Measurements from ENCODE around the gene LIMS1. TPM values are rescaled to one million over a fixed set of nuclear protein-coding genes. Genes with fewer than 3 reads are reported as not detected.

Gene LIMS1
- total RNA-seq, 1 experiment from 2014 or later, result 56.2 TPM

- Histone ChIP-seq H3K4me1 (ENCODE audit: control insufficient read depth in 1 of 2, insufficient read depth in 2 of 2, low read length in 2 of 2) (no peaks in the 10 kb centered on the region), H3K9ac (ENCODE audit: low read length) (no peak overlapping the region), H3K4me3 (replicated peaks in 1 of 2; ENCODE audit: low read depth in 1 of 2, low read length in 2 of 2) (no peak overlapping the region), H3K27ac (ENCODE audit: low read depth, low read length) (no peak overlapping the region), H3K27me3 (ENCODE audit: insufficient read depth, low read length) (no peaks in the 10 kb centered on the region), H3K9me2 (ENCODE audit: insufficient read depth) (no peaks in the 10 kb centered on the region), H2AFZ (ENCODE audit: low read depth, low read length, poor library complexity, severe bottlenecking) (no peak overlapping the region), H3K9me3 (ENCODE audit: control insufficient read depth in 1 of 2, insufficient read depth in 1 of 2, low read depth in 1 of 2, low read length in 2 of 2) (no peaks in the 10 kb centered on the region), H3K4me2 (ENCODE audit: low read length) (no peak overlapping the region), H3K79me2 (ENCODE audit: insufficient read depth, low read length) (peaks cover 69% of the 10 kb centered on the region), H4K20me1 (ENCODE audit: insufficient read depth) (no peaks in the 10 kb centered on the region), H3K36me3 (ENCODE audit: control insufficient read depth in 1 of 2, insufficient read depth in 2 of 2, low read length in 2 of 2) (no peaks in the 10 kb centered on the region)
- TF ChIP-seq POLR2A (IDR thresholded peaks at IDR 0.05; ENCODE audit: borderline replicate concordance, extremely low read depth, insufficient read depth, insufficient read length) (no peak), RAD21 (IDR thresholded peaks at IDR 0.05; ENCODE audit: low read depth) (no peak), SRF (IDR thresholded peaks at IDR 0.05; ENCODE audit: low read depth) (no peak)
- TF ChIP-seq, protein P1, sequence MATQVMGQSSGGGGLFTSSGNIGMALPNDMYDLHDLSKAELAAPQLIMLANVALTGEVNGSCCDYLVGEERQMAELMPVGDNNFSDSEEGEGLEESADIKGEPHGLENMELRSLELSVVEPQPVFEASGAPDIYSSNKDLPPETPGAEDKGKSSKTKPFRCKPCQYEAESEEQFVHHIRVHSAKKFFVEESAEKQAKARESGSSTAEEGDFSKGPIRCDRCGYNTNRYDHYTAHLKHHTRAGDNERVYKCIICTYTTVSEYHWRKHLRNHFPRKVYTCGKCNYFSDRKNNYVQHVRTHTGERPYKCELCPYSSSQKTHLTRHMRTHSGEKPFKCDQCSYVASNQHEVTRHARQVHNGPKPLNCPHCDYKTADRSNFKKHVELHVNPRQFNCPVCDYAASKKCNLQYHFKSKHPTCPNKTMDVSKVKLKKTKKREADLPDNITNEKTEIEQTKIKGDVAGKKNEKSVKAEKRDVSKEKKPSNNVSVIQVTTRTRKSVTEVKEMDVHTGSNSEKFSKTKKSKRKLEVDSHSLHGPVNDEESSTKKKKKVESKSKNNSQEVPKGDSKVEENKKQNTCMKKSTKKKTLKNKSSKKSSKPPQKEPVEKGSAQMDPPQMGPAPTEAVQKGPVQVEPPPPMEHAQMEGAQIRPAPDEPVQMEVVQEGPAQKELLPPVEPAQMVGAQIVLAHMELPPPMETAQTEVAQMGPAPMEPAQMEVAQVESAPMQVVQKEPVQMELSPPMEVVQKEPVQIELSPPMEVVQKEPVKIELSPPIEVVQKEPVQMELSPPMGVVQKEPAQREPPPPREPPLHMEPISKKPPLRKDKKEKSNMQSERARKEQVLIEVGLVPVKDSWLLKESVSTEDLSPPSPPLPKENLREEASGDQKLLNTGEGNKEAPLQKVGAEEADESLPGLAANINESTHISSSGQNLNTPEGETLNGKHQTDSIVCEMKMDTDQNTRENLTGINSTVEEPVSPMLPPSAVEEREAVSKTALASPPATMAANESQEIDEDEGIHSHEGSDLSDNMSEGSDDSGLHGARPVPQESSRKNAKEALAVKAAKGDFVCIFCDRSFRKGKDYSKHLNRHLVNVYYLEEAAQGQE (IDR thresholded peaks at IDR 0.05; ENCODE audit: low read depth), result no peak
- no TSS peak for BruUV-seq (replicated peaks)
- CTCF ChIA-PET, result no interaction called here
- POLR2A ChIA-PET, result no interaction called here
- intact Hi-C loops (cut with micrococcal nuclease), result no loop called here
- ATAC-seq (no peak), DNase-seq (ENCODE audit: low read depth, low spot score) (no peak)
- RAD21 ChIA-PET (ENCODE audit: low non-redundant PET in 1 of 2, low total read pairs in 2 of 2, uncharacterized antibody in 2 of 2, unreplicated experiment in 2 of 2), result no interaction called here
Observed at GRCh38 chr2:108553209-108553919, 19.1 kb downstream of the LIMS1 start.

DNA sequence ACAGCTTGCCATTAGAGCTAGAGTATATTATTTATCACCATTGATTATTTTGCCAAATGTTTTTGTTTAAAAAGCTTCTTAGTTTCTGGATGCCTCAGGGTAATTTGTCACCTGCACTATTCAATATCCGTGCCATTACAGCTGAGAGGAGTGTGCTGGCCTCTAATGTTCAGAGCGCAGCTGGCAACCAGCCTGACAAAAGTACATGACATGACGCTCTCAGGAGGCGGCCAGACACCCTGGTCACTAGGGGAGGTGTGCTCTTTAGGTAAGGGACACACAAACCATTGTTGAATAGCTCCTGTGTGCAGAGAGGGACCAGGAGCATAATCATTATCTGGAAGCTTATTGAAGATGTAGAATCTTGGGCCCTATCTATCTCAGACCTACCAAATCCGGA is 20.3 kb downstream of the LIMS1 start:
- Histone ChIP-seq H3K79me2 (ENCODE audit: insufficient read depth, low read length) (peaks cover 65% of the 10 kb centered on the region), H3K9ac (ENCODE audit: low read length) (no peak overlapping the region), H3K4me3 (replicated peaks in 1 of 2; ENCODE audit: low read depth in 1 of 2, low read length in 2 of 2) (no peak overlapping the region), H2AFZ (ENCODE audit: low read depth, low read length, poor library complexity, severe bottlenecking) (no peak overlapping the region), H3K36me3 (ENCODE audit: control insufficient read depth in 1 of 2, insufficient read depth in 2 of 2, low read length in 2 of 2) (no peaks in the 10 kb centered on the region), H3K27me3 (ENCODE audit: insufficient read depth, low read length) (no peaks in the 10 kb centered on the region), H4K20me1 (ENCODE audit: insufficient read depth) (no peaks in the 10 kb centered on the region), H3K4me2 (ENCODE audit: low read length) (no peak overlapping the region), H3K9me2 (ENCODE audit: insufficient read depth) (no peaks in the 10 kb centered on the region), H3K27ac (ENCODE audit: low read depth, low read length) (no peak overlapping the region), H3K9me3 (ENCODE audit: control insufficient read depth in 1 of 2, insufficient read depth in 1 of 2, low read depth in 1 of 2, low read length in 2 of 2) (no peaks in the 10 kb centered on the region), H3K4me1 (ENCODE audit: control insufficient read depth in 1 of 2, insufficient read depth in 2 of 2, low read length in 2 of 2) (no peaks in the 10 kb centered on the region)
- ChIA-PET POLR2A (interaction anchor here (1.1 kb wide), 1 partner anchor 21 kb away, joined by 4 read pairs; no protein-coding TSS in a partner anchor), RAD21 (ENCODE audit: low non-redundant PET in 1 of 2, low total read pairs in 2 of 2, uncharacterized antibody in 2 of 2, unreplicated experiment in 2 of 2) (no interaction called here), CTCF (no interaction called here)
- intact Hi-C loops (cut with micrococcal nuclease), result no loop called here
- no TSS peak for BruUV-seq (replicated peaks)
- DNase-seq (ENCODE audit: low read depth, low spot score) (no peak), ATAC-seq (no peak)
- TF ChIP-seq ZFX (IDR thresholded peaks at IDR 0.05) (no peak), FOSL1 (IDR thresholded peaks at IDR 0.05; ENCODE audit: low read depth) (no peak), ELF1 (IDR thresholded peaks at IDR 0.05; ENCODE audit: borderline replicate concordance, low read depth) (no peak), ZBTB33 (IDR thresholded peaks at IDR 0.05; ENCODE audit: extremely low read depth, insufficient replicate concordance, low read length) (no peak), ZNF274 (IDR thresholded peaks at IDR 0.05; ENCODE audit: low read depth, low read length) (no peak), EZH2phosphoT487 (IDR thresholded peaks at IDR 0.05; ENCODE audit: borderline replicate concordance) (no peak), JUND (IDR thresholded peaks at IDR 0.05) (no peak), POLR2A (IDR thresholded peaks at IDR 0.05; ENCODE audit: borderline replicate concordance, extremely low read depth, insufficient read depth, insufficient read length) (no peak)
- TF ChIP-seq, protein P2, sequence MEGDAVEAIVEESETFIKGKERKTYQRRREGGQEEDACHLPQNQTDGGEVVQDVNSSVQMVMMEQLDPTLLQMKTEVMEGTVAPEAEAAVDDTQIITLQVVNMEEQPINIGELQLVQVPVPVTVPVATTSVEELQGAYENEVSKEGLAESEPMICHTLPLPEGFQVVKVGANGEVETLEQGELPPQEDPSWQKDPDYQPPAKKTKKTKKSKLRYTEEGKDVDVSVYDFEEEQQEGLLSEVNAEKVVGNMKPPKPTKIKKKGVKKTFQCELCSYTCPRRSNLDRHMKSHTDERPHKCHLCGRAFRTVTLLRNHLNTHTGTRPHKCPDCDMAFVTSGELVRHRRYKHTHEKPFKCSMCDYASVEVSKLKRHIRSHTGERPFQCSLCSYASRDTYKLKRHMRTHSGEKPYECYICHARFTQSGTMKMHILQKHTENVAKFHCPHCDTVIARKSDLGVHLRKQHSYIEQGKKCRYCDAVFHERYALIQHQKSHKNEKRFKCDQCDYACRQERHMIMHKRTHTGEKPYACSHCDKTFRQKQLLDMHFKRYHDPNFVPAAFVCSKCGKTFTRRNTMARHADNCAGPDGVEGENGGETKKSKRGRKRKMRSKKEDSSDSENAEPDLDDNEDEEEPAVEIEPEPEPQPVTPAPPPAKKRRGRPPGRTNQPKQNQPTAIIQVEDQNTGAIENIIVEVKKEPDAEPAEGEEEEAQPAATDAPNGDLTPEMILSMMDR (IDR thresholded peaks at IDR 0.05 in 2 of 3, conservative IDR thresholded peaks at IDR 0.05 in 1 of 3; ENCODE audit: borderline replicate concordance in 1 of 3, insufficient read depth in 1 of 3, low read depth in 2 of 3, low read length in 2 of 3), result no peak
